Hindlimb muscle (tissue), 1 donor: ENCODE results near the gene UGT2B7. TPM values are rescaled to one million over a fixed set of nuclear protein-coding genes. Genes with fewer than 3 reads are reported as not detected.

ENCODE experiments used
- polyA plus RNA-seq: library from polyadenylated mRNA; unstranded; fragments of 120-200 nt; gene quantifications from one replicate; pipeline ENCODE4 v1.2.1, GENCODE V29; 2013; ENCODE audit not compliant: insufficient read length

The UGT2B7 gene
- polyA plus RNA-seq, 1 donor, result not detected

Other genes with a start within 250 kb of the UGT2B7 start
- not detected for gene UGT2A3, start 144.7 kb upstream of the UGT2B7 start, polyA plus RNA-seq
- gene UGT2B11, start 118.3 kb downstream of the UGT2B7 start, polyA plus RNA-seq, result not detected
- gene UGT2B28, start 184.0 kb downstream of the UGT2B7 start, polyA plus RNA-seq, result not detected